Lower leg skin (tissue), 3 donors: ENCODE results near the gene DNMBP.

ENCODE experiments used
- CTCF ChIP-seq, 3 donors: fragments of 450-650 bp; IDR thresholded peaks; one replicate each; pipeline ENCODE4 v1.5.1; 2016; ENCODE audit warnings: antibody characterized with exemption in 3 of 3, mild to moderate bottlenecking in 3 of 3, moderate library complexity in 2 of 3
- POLR2A ChIP-seq, 2 donors: fragments of 450-650 bp; IDR thresholded peaks; one replicate each; pipeline ENCODE4 v1.6.1; 2016 to 2017; ENCODE audit warnings: antibody characterized with exemption in 2 of 2, mild to moderate bottlenecking in 1 of 2, moderate library complexity in 1 of 2

DNA sequence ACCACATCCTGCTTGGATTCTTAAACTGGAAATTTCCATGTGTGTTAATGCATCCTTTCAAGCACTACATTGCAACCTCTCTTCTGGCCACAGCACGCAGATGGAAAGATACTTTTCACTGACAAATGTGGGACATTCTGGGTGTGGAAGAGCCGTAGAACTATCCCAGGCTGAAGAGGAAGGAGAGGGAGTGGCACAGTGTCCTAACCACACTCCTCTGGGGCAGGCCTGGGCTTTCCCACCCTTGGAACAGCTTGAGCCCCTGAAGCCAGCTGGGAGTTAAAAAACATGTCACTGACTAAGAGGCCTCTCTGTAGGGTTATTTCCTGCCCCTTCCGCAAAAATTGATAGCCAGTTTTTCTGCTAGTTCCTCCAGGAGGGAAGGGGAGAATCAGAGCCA lies 34.0 kb upstream of the DNMBP start:
- TF ChIP-seq CTCF (IDR thresholded peaks at IDR 0.05) (no peak), POLR2A (IDR thresholded peaks at IDR 0.05) (no peak)
